GM12873 (cell line): ENCODE measurements around the gene SYTL4.

Experiments
- TF ChIP-seq, protein P1 (sequence below): IDR thresholded peaks from 2 replicates; pipeline ENCODE4 v1.5.1; 2012; ENCODE audit warnings: low read depth, mild to moderate bottlenecking, moderate library complexity, low read length, control low read depth; ENCODE audit not compliant: insufficient read depth; ENCODE audit errors: missing control alignments

The SYTL4 gene

GRCh38 chrX:100700809-100701208 is 31.1 kb downstream of the SYTL4 start:
- TF ChIP-seq, protein P1, sequence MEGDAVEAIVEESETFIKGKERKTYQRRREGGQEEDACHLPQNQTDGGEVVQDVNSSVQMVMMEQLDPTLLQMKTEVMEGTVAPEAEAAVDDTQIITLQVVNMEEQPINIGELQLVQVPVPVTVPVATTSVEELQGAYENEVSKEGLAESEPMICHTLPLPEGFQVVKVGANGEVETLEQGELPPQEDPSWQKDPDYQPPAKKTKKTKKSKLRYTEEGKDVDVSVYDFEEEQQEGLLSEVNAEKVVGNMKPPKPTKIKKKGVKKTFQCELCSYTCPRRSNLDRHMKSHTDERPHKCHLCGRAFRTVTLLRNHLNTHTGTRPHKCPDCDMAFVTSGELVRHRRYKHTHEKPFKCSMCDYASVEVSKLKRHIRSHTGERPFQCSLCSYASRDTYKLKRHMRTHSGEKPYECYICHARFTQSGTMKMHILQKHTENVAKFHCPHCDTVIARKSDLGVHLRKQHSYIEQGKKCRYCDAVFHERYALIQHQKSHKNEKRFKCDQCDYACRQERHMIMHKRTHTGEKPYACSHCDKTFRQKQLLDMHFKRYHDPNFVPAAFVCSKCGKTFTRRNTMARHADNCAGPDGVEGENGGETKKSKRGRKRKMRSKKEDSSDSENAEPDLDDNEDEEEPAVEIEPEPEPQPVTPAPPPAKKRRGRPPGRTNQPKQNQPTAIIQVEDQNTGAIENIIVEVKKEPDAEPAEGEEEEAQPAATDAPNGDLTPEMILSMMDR: no peak

DNA sequence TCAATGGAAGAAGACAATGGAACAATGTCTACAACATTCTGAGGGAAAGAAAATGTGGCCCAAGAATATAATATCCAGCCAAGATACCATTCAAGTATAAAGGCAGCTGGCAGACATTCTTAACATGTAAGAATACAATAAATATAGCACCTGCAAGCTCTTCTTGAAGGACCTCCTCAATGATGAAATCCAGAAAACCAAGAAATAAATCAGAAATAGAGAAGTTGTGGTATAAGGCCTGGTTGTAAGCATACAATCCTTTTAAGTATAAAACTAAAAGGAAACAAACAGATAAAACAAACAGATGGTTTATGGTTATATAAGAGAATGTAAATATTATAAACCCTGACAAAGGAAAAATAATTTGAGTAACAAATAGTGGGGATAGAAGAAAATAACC is 33.4 kb downstream of the SYTL4 start:
- TF ChIP-seq, protein P1: no peak

DNA sequence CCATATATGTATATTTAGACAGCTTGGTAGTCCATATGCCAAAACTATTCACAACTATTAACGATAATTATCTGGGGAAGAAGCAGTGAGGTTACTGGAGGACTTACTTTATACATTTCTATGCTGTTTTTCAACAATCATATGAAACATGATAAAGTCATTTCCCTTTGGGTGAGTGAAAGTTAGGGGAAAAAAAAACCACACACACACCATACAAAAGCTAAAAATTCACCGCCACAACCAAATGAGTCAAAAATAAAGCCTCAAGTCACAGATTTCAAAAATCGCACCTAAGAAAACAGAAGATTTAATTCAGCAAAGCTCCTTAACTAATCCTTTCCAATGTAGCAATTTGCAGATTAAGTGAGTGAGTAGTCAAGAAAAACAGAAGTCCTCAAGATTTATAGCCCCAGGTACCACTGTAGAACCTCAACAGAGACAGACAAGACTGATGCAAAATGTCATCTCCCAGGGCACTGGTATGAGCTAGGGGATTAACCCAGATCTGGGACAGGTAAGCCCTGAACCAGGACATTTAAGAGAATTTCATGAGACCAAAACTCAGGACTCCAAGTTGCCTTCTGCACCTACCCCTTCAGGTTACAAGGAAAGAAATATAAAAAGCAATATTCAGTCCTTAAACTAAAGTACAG is 35.1 kb downstream of the SYTL4 start:
- TF ChIP-seq, protein P1: no peak

GRCh38 chrX:100695991-100696390 is 35.9 kb downstream of the SYTL4 start:
- TF ChIP-seq, protein P1: no peak

DNA sequence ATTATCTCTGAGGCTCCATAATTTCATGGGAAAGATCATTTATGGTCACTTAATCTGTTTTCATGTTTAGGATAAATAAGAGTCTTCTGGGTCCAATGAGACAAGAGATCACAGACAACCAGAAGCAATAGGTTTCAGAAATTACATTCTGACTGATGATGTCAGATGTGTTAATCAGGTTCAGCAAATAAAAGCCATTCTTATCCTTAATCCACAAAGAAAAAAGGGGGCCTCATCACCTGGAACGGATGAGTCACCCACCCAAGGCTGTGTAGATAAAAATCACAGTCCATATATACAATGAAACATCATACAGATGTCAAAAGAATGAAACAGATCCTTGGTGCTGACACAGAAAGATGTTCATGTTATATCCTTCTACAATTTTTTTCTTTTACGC is 36.6 kb downstream of the SYTL4 start:
- TF ChIP-seq, protein P1: no peak

GRCh38 chrX:100687546-100687945 is 44.4 kb downstream of the SYTL4 start:
- TF ChIP-seq, protein P1: no peak

DNA sequence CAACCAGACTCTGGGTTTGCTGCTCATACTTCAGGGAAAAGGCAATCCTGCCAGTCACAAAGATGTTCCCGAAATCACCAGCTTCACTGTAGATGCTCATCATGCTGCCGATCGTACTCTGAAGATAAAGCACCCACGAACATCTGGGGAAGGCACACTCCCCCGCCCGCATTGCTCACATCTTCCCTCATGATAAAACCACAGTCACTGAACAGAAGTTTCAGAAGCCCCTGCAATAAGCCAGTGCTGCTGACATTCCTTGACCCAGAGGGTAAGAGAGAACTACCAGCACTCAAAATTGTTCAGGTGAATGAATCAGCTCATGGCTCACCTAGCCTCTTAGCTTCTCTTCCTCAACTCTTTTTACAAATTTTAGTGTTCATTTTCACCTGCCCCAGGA is 44.8 kb downstream of the SYTL4 start:
- TF ChIP-seq, protein P1: no peak

GRCh38 chrX:100685997-100686305 is 46.0 kb downstream of the SYTL4 start:
- TF ChIP-seq, protein P1: no peak
